BJ (cell line): ENCODE measurements around the gene LINC01488. TPM values are rescaled to one million over a fixed set of nuclear protein-coding genes. Genes with fewer than 3 reads are reported as not detected.

Source experiments
- CTCF ChIA-PET: fragments of 350-600 bp; formaldehyde crosslinking; extraction: SDS; loops from one replicate; lab custom pipeline; 2021; ENCODE audit warnings: antibody characterized with exemption, inconsistent platforms; lab: Yijun Ruan, JAX
- POLR2A ChIA-PET: fragments of 300-600 bp; sonication (Branson Sonifier 250); formaldehyde crosslinking; extraction: SDS; loops from one replicate; lab custom pipeline; 2021; ENCODE audit warnings: antibody characterized with exemption; lab: Charles Lee
- DNase-seq: peaks from one replicate; pipeline ENCODE4 v3.0.0-alpha.2; 2011; ENCODE audit warnings: low read depth
- H3K27me3 ChIP-seq: 2 replicates; pipeline ENCODE4 v1.6.0; 2011; ENCODE audit warnings: low read length; ENCODE audit not compliant: control insufficient read depth, insufficient read depth
- H3K36me3 ChIP-seq: 2 replicates; pipeline ENCODE4 v1.5.1; 2011; ENCODE audit warnings: low read length; ENCODE audit not compliant: control insufficient read depth, insufficient read depth
- H3K4me3 ChIP-seq: 2 replicates; pipeline ENCODE4 v1.5.1; 2011; ENCODE audit warnings: low read depth, mild to moderate bottlenecking, control low read depth, low read length
- CTCF ChIP-seq: IDR thresholded peaks from 2 replicates; pipeline ENCODE4 v1.5.1; 2011; ENCODE audit warnings: low read depth, mild to moderate bottlenecking, control low read depth, inconsistent platforms, low read length, moderate library complexity; ENCODE audit not compliant: insufficient read depth
- polyA plus RNA-seq: library from polyadenylated mRNA; depleted of rRNA; stranded (reverse); fragments of >200 nt; gene quantifications from 2 replicates; pipeline ENCODE4 v1.2.3, GENCODE V29; 2011

Gene LINC01488
- polyA plus RNA-seq, 1 experiment = not detected

DNA sequence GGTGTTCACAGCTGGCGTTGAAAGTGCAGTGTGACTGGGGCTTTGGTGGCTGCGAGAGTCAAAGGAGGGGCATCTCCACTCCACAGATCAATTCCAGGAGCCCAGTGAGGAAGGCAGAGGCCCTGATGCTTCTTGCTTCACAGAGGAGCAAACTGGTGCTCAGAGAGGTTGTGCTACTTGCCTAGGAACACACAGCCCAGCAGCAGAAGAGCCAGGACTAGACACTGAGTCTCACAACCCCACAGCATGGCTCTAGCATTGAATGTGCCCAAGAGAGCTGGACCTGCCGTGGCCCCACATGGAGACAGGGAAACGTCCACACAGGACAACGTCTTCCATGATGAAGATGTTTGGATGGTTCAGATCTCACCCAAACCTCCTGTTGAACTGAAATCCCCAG, 33.3 kb downstream of the LINC01488 start:
- TF ChIP-seq CTCF = no peak
- CTCF ChIA-PET = no interaction called here
- Histone ChIP-seq H3K4me3 (no peak overlapping the region), H3K27me3 (no peaks in the 10 kb centered on the region), H3K36me3 (no peaks in the 10 kb centered on the region)
- POLR2A ChIA-PET = no interaction called here
- DNase-seq = no peak

DNA sequence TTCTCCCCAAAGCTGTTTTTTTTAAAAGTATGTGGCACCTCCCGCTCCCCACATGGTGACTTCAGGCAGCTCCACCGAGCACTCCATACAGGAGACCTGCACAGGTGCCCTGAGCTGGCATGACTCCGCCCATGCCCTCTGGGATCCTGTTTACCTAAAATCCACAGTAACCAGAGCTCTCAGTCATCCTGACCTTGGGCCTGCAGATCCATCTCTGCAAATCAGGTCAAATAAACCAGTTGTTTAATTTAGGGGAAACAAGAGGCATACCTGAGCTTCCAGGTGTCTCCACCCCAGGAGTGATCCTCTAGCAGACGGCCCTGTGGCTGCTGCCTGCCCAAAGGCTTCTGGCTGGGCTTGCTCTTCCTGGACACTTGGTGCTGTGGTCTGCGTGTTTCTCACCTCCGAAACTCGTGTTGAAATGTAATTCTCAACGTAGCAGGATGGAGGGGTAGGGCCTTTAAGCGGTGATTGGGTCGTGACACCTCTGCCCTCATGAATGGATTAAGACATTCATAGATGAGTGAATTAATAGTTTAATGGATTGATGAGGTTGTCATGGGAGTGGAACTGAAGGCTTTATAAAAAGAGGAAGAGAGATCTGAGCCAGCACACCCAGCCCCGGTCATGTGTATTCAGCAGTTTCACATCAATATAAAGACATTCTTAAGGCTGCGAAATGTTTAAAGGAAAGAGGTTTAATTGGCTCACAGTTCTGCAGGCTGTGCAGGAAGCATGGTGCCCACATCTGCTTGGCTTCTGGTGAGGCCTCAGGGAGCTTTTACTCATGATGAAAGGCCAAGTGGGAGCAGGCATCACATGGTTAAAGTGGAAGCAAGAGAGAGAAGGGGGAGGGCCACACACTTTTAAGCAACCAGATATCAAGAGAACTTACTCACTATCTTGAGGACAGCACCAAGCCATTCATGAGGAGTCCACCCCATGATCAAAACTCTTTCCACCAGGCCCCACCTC, 34.1 kb downstream of the LINC01488 start:
- no peaks in the 10 kb centered on the region for H3K36me3 ChIP-seq
- no peak overlapping the region for H3K4me3 ChIP-seq
- no peak for TF ChIP-seq CTCF
- POLR2A ChIA-PET = no interaction called here
- DNase-seq = no peak
- no peaks in the 10 kb centered on the region for H3K27me3 ChIP-seq
- CTCF ChIA-PET = interaction anchor here (0.6 kb wide), 1 partner anchor 443 kb away, joined by 3 read pairs; no protein-coding TSS in a partner anchor

DNA sequence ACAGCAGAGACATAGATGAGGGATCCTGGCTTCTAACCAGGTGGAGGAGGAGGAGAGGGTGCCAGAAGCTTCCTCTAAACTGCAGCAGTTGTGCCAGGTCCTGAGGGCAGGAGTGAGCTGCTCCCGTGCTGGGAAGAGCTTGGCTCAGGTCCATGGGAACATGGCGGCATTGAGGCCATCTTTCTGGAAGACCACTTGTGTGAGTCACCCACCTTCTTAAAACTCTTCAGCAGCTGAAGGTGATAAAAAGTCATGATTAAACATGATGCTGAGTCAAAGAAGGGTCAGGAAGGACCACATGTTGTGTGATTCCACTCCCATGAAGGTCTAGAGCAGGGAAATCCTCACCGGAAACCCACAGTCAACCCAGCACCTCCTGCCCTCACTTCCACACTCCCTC, 35.1 kb downstream of the LINC01488 start:
- DNase-seq = no peak
- Histone ChIP-seq H3K36me3 (no peaks in the 10 kb centered on the region), H3K4me3 (no peak overlapping the region), H3K27me3 (no peaks in the 10 kb centered on the region)
- POLR2A ChIA-PET = no interaction called here
- CTCF ChIA-PET = interaction anchor here (1.3 kb wide), 1 partner anchor 127 kb away, joined by 3 read pairs; no protein-coding TSS in a partner anchor
- no peak for TF ChIP-seq CTCF

- Histone ChIP-seq H3K36me3 (no peaks in the 10 kb centered on the region), H3K27me3 (no peaks in the 10 kb centered on the region), H3K4me3 (no peak overlapping the region)
- ChIA-PET CTCF (no interaction called here), POLR2A (no interaction called here)
- no peak for TF ChIP-seq CTCF
- DNase-seq = no peak
These were observed 36.9 kb downstream of the LINC01488 start for GRCh38 chr11:69518081-69518950.
